ENCODE results near the gene HSPA14.
"Not testable (repeated sequence)": the region's sequence is repeated elsewhere in the genome, so short reads cannot be mapped to it uniquely, and the experiment has no call there.

The HSPA14 gene

GRCh38 chr10:14880229-14880628, 42.1 kb downstream of the HSPA14 start:
- DNase-seq (ENCODE audit: low read depth in 2 of 2) = no peak

DNA sequence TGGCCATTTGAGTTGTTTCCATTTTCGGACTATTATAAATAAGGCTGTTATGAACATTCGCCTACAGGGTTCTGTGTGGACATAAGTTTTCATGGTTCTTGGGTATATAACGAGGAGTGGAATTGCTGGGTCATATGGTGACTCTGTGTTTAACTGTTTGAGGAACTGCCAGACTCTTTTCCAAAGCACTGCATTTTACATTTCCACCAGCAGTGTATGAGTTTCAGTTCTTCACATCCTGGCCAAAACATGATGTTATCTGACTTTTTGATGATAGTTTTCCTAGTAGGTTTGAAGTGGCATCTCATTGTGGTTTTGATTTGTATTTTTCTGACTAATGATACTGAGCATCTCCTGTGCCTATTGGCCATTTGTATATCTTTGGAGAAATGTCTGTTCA, 46.0 kb downstream of the HSPA14 start:
- no peak for DNase-seq (ENCODE audit: low read depth in 2 of 2)

DNA sequence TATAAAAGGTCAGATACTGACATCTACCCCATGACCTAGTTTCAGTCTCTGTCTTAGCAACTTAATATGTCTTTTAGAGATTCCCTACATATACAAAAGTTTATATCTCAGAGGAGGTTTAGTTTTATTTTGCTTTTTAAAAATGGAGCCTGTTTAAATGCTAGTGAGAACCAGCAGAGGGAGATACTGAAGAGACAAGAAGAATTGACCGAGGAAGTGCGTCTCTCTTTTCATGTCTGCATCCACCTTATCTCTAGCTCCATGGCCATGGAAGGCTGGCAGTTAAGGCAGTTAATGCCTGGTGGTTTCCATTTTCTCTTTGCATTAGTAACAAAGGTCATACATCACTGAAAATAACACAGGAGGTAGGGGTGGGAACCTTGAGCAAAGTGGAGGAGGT, 51.2 kb downstream of the HSPA14 start:
- no peak for DNase-seq (ENCODE audit: low read depth in 2 of 2)

GRCh38 chr10:14891151-14891550, 53.0 kb downstream of the HSPA14 start:
- no peak for DNase-seq (ENCODE audit: low read depth in 2 of 2)

GRCh38 chr10:14904316-14904732, 66.2 kb downstream of the HSPA14 start:
- no peak for DNase-seq (ENCODE audit: low read depth in 2 of 2)

DNA sequence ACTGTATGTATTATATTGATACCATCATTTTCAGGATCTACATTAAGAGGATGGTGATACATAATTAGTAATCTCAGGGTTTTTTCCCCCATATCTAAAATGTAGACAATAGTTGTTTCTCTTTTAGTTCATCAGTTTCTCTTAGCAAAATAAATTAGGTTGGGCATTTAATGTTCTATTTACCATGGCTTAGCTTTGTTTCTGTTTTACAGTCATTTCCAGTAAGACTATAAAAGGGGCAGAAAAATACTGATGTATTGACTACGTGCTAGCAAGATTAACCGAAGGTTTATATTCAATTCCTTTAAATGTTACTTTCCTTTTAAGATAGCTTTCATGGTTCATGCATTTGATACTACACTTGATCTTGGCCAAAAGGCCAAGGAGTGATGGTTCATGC, 66.8 kb downstream of the HSPA14 start:
- no peak for DNase-seq (ENCODE audit: low read depth in 2 of 2)

- no peak for DNase-seq (ENCODE audit: low read depth in 2 of 2)
Measured at GRCh38 chr10:14905890-14906289, 67.8 kb downstream of the HSPA14 start.

- DNase-seq (ENCODE audit: low read depth in 2 of 2) = no peak
Measured at GRCh38 chr10:14906765-14907164, 68.7 kb downstream of the HSPA14 start.

GRCh38 chr10:14907591-14907990, 69.5 kb downstream of the HSPA14 start:
- not testable (repeated sequence) for DNase-seq (ENCODE audit: low read depth in 2 of 2)

DNA sequence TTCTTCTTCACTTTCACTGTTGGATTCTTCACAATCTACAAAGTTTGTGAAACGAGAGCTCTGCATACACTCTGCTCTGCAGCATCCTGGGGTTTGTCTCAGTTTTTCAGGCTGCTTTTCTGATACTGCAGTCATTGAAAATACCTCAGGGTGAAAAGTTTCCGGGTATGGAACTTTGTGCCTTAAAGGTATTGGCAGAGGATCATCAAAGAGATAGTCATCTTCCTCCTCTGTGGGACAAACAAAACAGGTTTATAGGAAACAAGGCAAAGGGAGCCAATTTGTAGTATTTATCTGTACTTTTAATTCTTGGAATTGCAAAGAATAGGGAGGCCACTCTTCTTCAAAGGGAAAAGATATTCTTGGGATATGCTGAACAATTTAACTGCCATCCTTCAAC, 71.0 kb downstream of the HSPA14 start:
- no peak for DNase-seq (ENCODE audit: low read depth in 2 of 2)

DNA sequence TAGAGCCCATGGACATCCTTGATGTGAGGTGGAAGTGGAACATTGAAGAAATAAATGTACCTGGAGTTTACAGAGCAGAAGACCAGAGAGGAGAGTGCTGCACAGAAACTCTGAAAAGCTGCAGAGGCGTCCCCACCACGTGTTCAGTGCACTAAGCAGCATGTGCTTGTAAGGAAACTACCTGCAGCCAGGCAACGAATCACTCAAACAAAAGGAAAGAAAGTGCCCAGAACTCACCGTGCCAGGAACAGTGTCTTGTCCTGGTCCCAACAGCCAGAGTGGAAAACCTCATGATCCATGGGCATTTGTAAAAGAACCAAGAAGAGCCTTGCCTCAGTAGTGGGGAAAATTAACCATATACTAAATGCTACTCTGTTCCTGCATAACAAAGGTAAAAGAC, 72.8 kb downstream of the HSPA14 start:
- no peak for DNase-seq (ENCODE audit: low read depth in 2 of 2)

DNA sequence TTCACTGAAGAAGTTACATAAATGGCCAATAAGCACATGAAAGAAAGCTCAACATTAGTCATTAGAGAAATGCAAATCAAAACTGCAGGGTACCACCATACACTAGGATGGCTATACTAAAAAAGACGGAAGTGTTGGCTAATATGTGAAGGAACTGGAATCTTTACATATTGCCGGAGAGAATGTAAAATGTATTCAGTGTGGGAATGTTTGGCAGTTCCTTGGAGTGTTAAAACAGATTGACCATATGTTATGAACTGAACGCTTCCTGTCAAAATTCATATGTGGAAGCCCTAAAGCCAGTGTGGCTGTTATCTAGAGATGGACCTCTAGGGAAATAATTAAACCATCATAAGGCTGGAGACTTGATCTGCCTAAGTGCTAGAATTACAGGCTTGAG, 73.7 kb downstream of the HSPA14 start:
- no peak for DNase-seq (ENCODE audit: low read depth in 2 of 2)

GRCh38 chr10:14916600-14916999, 78.5 kb downstream of the HSPA14 start:
- no peak for DNase-seq (ENCODE audit: low read depth in 2 of 2)

DNA sequence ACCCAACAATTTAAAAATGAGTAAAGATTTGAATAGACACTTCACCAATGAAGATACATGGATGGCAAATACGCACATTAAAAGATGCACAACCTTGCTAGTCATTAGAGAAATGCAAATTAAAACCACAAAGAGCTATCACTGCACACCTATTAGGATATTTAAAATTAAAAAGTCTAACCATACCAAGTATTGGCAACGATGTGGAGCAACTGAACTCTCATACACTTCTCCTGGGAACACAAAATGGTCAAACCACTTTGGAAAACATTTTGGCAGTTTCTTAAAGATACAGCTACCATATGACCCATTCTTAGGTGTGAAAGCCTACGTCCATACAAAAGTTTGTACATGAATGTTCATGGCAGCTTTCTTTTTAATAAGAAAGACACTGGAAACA, 79.7 kb downstream of the HSPA14 start:
- no peak for DNase-seq (ENCODE audit: low read depth in 2 of 2)

- DNase-seq (ENCODE audit: low read depth in 2 of 2) = no peak
Measured at GRCh38 chr10:14918964-14919363, 80.9 kb downstream of the HSPA14 start.
